ENCODE results near the gene E2F4.

The E2F4 gene

GRCh38 chr16:67151431-67152097, 40.4 kb upstream of the E2F4 start (continued):
- TF ChIP-seq TSHZ2 (CRISPR knock-in tag; IDR thresholded peaks at IDR 0.05) (no peak), ZFP3 (CRISPR knock-in tag; IDR thresholded peaks at IDR 0.05) (no peak), ISL1 (CRISPR knock-in tag; IDR thresholded peaks at IDR 0.05) (no peak)

GRCh38 chr16:67154578-67155294, 37.2 kb upstream of the E2F4 start:
- no peak for ATAC-seq

More at GRCh38 chr16:67154578-67155294, 37.2 kb upstream of the E2F4 start:
- no peak for TF ChIP-seq ZC3H10 (CRISPR knock-in tag; IDR thresholded peaks at IDR 0.05)
- TF ChIP-seq ZNF565 (CRISPR knock-in tag; conservative IDR thresholded peaks at IDR 0.05; ENCODE audit: low read depth), result no peak
- no peak for TF ChIP-seq ZNF70 (CRISPR knock-in tag; IDR thresholded peaks at IDR 0.05)
- TF ChIP-seq PATZ1 (CRISPR knock-in tag; IDR thresholded peaks at IDR 0.05; ENCODE audit: borderline replicate concordance), result no peak
- TF ChIP-seq TOX (CRISPR knock-in tag; IDR thresholded peaks at IDR 0.05; ENCODE audit: borderline replicate concordance), result no peak
- no peak for TF ChIP-seq CSRNP3 (CRISPR knock-in tag; IDR thresholded peaks at IDR 0.05)
- no peak for TF ChIP-seq PPARA (CRISPR knock-in tag; IDR thresholded peaks at IDR 0.05; ENCODE audit: borderline replicate concordance)
- no peak for TF ChIP-seq ESRRG (CRISPR knock-in tag; IDR thresholded peaks at IDR 0.05)
- TF ChIP-seq POU6F1 (CRISPR knock-in tag; IDR thresholded peaks at IDR 0.05; ENCODE audit: borderline replicate concordance, low read depth), result no peak
- TF ChIP-seq ZFP30 (CRISPR knock-in tag; IDR thresholded peaks at IDR 0.05), result no peak
- no peak for TF ChIP-seq CSDC2 (CRISPR knock-in tag; IDR thresholded peaks at IDR 0.05)
- no peak for TF ChIP-seq BACH2 (CRISPR knock-in tag; IDR thresholded peaks at IDR 0.05; ENCODE audit: borderline replicate concordance)
- no peak for TF ChIP-seq TCF4 (CRISPR knock-in tag; IDR thresholded peaks at IDR 0.05; ENCODE audit: borderline replicate concordance)
- no peak for TF ChIP-seq ARNTL (CRISPR knock-in tag; IDR thresholded peaks at IDR 0.05; ENCODE audit: borderline replicate concordance, low read depth)
- no peak for TF ChIP-seq CREB5 (CRISPR knock-in tag; IDR thresholded peaks at IDR 0.05; ENCODE audit: low read depth)
- TF ChIP-seq ISL1 (CRISPR knock-in tag; IDR thresholded peaks at IDR 0.05), result no peak
- no peak for TF ChIP-seq ZFP3 (CRISPR knock-in tag; IDR thresholded peaks at IDR 0.05)
- TF ChIP-seq TSHZ2 (CRISPR knock-in tag; IDR thresholded peaks at IDR 0.05), result no peak
- no peak for TF ChIP-seq GLIS3 (CRISPR knock-in tag; IDR thresholded peaks at IDR 0.05)

Measured in SK-N-SH treated with all-trans-retinoic acid at 6 μM for 48 hours (cell line).